Natural killer cell treated with Interleukin-12 subunit alpha and Interleukin-12 subunit beta and Interleukin-15 and Interleukin-18, amount 100 ng/mL, for 72 hours (primary cell): ENCODE data around the gene UMODL1. TPM values are rescaled to one million over a fixed set of nuclear protein-coding genes. Genes with fewer than 3 reads are reported as not detected.
"Not testable (repeated sequence)": the region's sequence is repeated elsewhere in the genome, so short reads cannot be mapped to it uniquely, and the experiment has no call there.

Experiments
- ATAC-seq, 2 donors: fragments of 150-1000 bp; cut with Tn5 transposase in 1 of 2; sonication (Bioruptor Pico), chemical (Tn5 transposase) in 1 of 2; 2 replicates each; pipeline ENCODE4 v1.10.0; 2021
- DNase-seq: peaks from one replicate; pipeline ENCODE4 v3.0.0; 2022; ENCODE audit warnings: low spot score
- H3K27ac Mint-ChIP-seq, 2 donors: 1 replicate in 1 of 2; 2 replicates in 1 of 2; pipeline ENCODE4 v1.8.0; 2022; ENCODE audit warnings: mixed read lengths in 2 of 2, mild to moderate bottlenecking in 1 of 2, moderate library complexity in 1 of 2
- H3K27me3 Mint-ChIP-seq, 2 donors: 1 replicate in 1 of 2; 2 replicates in 1 of 2; pipeline ENCODE4 v1.8.0; 2022; ENCODE audit warnings: mixed read lengths in 2 of 2
- H3K36me3 Mint-ChIP-seq: one replicate; pipeline ENCODE4 v1.8.0; 2022; ENCODE audit warnings: mixed read lengths
- H3K4me1 Mint-ChIP-seq, 2 donors: 1 replicate in 1 of 2; 2 replicates in 1 of 2; pipeline ENCODE4 v1.8.0; 2022; ENCODE audit warnings: low read depth in 2 of 2, mixed read lengths in 2 of 2, mild to moderate bottlenecking in 1 of 2
- H3K4me3 Mint-ChIP-seq: one replicate; pipeline ENCODE4 v1.8.0; 2022; ENCODE audit warnings: mixed read lengths
- H3K9me3 Mint-ChIP-seq: 2 replicates; pipeline ENCODE4 v1.8.0; 2022; ENCODE audit warnings: mixed read lengths
- total RNA-seq, 2 donors: library from RNA; stranded (reverse); gene quantifications; one replicate each; pipeline ENCODE4 v1.2.3, GENCODE V29; 2022

Gene UMODL1
- total RNA-seq, 2 donors from 2014 or later: not detected

DNA sequence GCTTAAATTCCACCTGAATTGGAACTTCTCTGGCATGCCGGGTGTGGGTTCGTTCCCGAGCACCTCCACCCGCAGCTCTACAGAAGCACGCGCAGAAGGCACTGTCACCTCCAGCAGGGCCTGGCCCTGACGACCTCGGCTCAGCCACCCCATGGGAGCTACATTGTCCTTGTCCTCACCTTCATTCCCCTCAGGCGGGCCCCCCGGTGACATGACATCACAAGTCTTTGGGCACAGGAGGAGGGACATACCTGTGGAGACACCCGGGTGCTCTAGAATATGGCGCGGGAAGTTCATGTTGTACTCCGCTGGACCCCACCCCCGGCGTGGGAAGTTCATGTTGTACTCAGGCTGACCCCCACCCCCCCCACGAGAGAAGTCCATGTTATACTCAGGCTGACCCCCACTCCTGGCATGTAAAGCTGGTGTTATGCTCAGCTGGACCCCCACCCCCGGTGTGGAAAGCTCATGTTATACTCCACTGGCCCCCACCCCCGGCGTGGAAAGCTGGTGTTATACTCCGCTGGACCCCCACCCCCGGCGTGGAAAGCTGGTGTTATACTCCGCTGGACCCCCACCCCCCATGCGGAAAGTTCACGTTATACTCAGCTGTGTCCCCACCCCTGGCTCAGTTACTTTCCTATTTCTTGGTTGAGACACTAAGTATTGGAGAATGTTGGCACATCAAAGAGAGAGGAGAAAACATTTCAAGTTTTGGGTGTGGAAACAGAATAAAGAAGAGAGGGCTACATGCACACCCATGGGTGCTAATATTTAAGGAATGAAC, 37.6 kb downstream of the UMODL1 start:
- ATAC-seq (no peak), DNase-seq (no peak)
- Mint-ChIP-seq H3K4me1 (no peaks in the 10 kb centered on the region), H3K4me3 (no peak overlapping the region), H3K27me3 (peaks cover 18 to 20% of the 10 kb centered on the region in 2 donors), H3K36me3 (no peaks in the 10 kb centered on the region), H3K9me3 (no peaks in the 10 kb centered on the region), H3K27ac (no peak overlapping the region)

GRCh38 chr21:42109473-42109872, 38.4 kb downstream of the UMODL1 start:
- no peak overlapping the region for H3K4me3 Mint-ChIP-seq
- no peaks in the 10 kb centered on the region for H3K36me3 Mint-ChIP-seq
- ATAC-seq (no peak), DNase-seq (no peak)
- H3K4me1 Mint-ChIP-seq: peaks cover 0 to 3% of the 10 kb centered on the region in 2 donors
- H3K27ac Mint-ChIP-seq: no peak overlapping the region
- peaks cover 23 to 25% of the 10 kb centered on the region in 2 donors for H3K27me3 Mint-ChIP-seq
- H3K9me3 Mint-ChIP-seq: no peaks in the 10 kb centered on the region

DNA sequence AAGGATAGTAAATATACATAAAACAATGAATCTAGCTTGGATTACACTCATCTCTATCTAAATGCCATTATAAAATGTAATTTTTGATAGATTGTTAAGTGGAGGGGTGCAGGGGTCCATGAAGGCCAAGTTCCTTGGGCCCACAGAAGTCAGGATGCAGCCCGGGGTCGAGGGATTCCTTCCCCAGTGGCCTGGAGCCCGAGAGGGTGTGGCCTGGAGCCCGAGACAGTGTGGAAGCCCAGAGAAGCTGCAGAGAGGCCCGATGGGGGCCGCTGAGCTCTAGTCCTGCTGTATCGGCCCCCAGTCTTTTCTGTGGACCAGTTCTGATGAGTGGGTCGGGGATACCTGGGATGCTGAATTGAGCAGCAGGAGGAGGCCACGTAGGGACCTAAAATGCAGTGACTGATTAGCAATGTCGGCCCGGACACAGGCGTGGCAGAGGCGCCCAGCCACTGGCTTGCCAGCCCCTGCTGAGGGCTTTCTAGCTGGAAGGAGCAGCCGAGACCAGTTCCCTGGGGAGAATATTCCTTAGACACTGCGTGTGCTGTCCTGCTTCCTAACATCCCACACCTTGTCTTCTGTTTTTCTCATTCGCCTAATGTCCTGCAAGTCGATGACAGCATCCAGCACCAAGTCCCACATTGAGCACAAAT, 38.9 kb downstream of the UMODL1 start:
- ATAC-seq: no peak
- H3K4me1 Mint-ChIP-seq: peaks cover 0 to 4% of the 10 kb centered on the region in 2 donors
- H3K4me3 Mint-ChIP-seq: no peak overlapping the region
- H3K27ac Mint-ChIP-seq: no peak overlapping the region
- peaks cover 27 to 28% of the 10 kb centered on the region in 2 donors for H3K27me3 Mint-ChIP-seq
- no peaks in the 10 kb centered on the region for H3K9me3 Mint-ChIP-seq
- no peaks in the 10 kb centered on the region for H3K36me3 Mint-ChIP-seq
- no peak for DNase-seq

- DNase-seq: no peak
- peaks cover 27 to 30% of the 10 kb centered on the region in 2 donors for H3K27me3 Mint-ChIP-seq
- H3K36me3 Mint-ChIP-seq: no peaks in the 10 kb centered on the region
- no peak overlapping the region for H3K27ac Mint-ChIP-seq
- no peak overlapping the region for H3K4me3 Mint-ChIP-seq
- H3K4me1 Mint-ChIP-seq: peaks cover 0 to 4% of the 10 kb centered on the region in 2 donors
- no peak for ATAC-seq
- H3K9me3 Mint-ChIP-seq: no peaks in the 10 kb centered on the region
Measured at GRCh38 chr21:42110691-42111469, 39.8 kb downstream of the UMODL1 start.

- Mint-ChIP-seq H3K4me3 (no peak overlapping the region), H3K36me3 (no peaks in the 10 kb centered on the region), H3K27ac (no peak overlapping the region), H3K27me3 (peaks cover 29 to 30% of the 10 kb centered on the region in 2 donors), H3K4me1 (peaks cover 0 to 4% of the 10 kb centered on the region in 2 donors), H3K9me3 (no peaks in the 10 kb centered on the region)
- DNase-seq: no peak
- no peak for ATAC-seq
Measured at GRCh38 chr21:42111470-42111743, 40.3 kb downstream of the UMODL1 start.

DNA sequence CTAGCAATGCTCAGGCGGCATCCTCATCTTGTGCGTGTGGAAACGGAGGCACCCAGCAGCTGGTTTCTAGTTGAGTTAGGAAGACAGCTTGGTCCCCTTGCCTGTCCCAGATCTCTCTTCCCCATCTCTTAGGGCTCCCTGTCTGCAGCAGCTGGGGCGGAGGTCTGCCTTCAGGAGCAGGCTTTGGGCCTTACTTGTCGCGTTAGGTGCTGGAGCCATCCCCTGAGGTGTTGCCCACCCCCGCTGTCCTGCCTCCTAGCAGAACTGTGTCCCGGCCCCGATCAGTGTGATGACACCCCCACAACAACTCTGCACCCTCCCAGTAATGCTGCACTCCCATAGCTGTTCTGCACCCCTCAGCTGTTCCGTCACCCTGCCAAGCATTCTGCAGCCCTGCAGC, 40.7 kb downstream of the UMODL1 start:
- no peak for ATAC-seq

DNA sequence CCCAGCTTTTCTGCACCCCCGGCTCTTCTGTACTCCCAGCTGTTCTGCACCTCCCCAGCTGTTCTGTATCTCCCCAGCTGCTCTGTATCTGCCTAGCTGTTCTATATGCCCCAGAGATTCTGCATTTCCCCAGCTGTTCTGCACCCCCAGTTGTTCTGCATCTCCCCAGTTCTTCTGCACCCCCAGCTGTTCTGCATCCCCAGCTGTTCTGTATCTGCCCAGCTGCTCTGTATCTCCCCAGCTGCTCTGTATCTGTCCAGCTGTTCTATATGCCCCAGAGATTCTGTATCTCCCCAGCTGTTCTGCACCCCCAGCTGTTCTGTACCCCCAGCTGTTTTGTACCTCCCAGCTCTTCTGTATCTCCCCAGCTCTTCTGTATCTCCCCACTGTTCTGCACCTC, 41.1 kb downstream of the UMODL1 start:
- Mint-ChIP-seq H3K27me3 (peaks cover 29 to 31% of the 10 kb centered on the region in 2 donors), H3K4me3 (no peak overlapping the region), H3K4me1 (peaks cover 2 to 6% of the 10 kb centered on the region in 2 donors), H3K36me3 (no peaks in the 10 kb centered on the region), H3K9me3 (no peaks in the 10 kb centered on the region), H3K27ac (no peak overlapping the region)
- DNase-seq (no peak), ATAC-seq (no peak)

More for the DNA sequence above, 40.7 kb downstream of the UMODL1 start:
- Mint-ChIP-seq H3K4me3 (no peak overlapping the region), H3K36me3 (no peaks in the 10 kb centered on the region), H3K4me1 (peaks cover 0 to 4% of the 10 kb centered on the region in 2 donors), H3K9me3 (no peaks in the 10 kb centered on the region), H3K27me3 (peaks cover 28 to 31% of the 10 kb centered on the region in 2 donors), H3K27ac (no peak overlapping the region)
- no peak for DNase-seq

DNA sequence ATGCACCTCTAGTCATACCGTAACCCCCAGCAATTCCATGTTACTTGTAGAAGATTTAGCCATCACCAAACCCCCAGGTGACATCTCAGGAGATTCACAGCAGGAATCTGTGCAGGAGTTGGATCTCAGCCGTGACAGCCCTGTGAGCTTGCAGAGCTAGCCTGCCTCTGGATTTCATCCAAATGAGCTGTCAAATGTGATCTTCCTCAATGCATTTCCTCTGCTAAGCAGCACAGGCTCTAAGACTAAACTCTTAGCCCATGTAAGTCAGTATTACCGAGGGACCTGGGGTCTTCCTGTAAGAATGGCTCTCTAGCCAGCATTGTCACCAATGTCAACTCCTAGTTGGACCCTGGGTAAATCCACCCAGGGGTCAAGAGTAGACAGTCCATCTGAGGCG, 41.7 kb downstream of the UMODL1 start:
- DNase-seq (no peak), ATAC-seq (no peak)
- Mint-ChIP-seq H3K4me1 (peaks cover 8 to 12% of the 10 kb centered on the region in 2 donors), H3K9me3 (no peaks in the 10 kb centered on the region), H3K36me3 (no peaks in the 10 kb centered on the region), H3K27ac (no peak overlapping the region), H3K27me3 (peaks cover 35 to 36% of the 10 kb centered on the region in 2 donors), H3K4me3 (no peak overlapping the region)

GRCh38 chr21:42113926-42114409, 42.9 kb downstream of the UMODL1 start:
- H3K4me3 Mint-ChIP-seq: no peak overlapping the region
- no peaks in the 10 kb centered on the region for H3K9me3 Mint-ChIP-seq
- no peak for DNase-seq
- H3K27ac Mint-ChIP-seq: no peak overlapping the region
- ATAC-seq: no peak
- peaks cover 11 to 16% of the 10 kb centered on the region in 2 donors for H3K4me1 Mint-ChIP-seq
- H3K27me3 Mint-ChIP-seq: peaks cover 42 to 44% of the 10 kb centered on the region in 2 donors
- no peaks in the 10 kb centered on the region for H3K36me3 Mint-ChIP-seq

DNA sequence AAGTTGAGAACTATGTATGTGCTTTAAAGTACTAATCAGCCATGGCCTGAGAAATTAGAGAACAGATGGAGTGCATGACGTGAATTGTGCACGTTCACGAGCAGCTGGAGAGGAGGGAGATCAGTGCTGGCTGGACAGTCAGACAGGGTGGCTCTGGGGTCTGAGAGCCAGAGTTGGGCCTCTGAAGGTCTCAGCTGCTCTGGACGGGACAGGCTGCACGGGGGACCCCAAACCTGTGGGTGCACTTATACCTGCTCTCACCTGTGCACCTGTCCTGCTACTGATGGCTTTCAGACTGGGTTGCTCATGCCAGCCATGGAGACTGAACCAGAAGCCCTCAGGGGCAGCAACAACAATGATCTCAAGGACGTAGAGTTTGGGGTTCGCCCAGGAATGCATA, 43.5 kb downstream of the UMODL1 start:
- peaks cover 47 to 51% of the 10 kb centered on the region in 2 donors for H3K27me3 Mint-ChIP-seq
- no peak for DNase-seq
- H3K36me3 Mint-ChIP-seq: no peaks in the 10 kb centered on the region

DNA sequence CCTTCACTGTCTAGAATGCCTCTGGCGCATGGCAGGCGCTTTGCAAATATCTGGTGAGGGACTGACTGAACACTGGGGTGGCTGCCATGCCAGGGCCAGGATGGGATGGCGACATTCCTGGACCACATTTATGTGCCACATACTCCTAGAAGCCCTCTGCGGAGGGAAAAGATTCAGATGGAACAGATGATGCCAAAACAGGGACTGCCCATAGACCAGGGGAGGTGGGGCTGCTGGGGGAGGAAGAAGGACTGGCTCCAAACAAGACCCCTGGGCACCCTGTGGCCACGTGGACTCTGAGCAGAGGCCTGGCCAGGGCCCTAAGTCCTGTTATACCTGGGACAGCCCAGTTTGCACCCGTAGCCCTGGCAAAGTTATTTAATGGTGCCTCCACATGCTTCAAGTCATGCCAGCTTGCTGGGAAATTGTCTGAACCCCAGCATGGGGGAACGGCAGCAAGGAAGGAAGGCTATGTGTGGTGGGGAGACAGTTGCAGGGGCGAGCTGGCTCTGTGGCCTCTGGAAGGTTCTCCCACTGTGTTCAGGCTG, 44.1 kb downstream of the UMODL1 start:
- Mint-ChIP-seq H3K4me3 (no peak overlapping the region), H3K9me3 (no peaks in the 10 kb centered on the region), H3K4me1 (peaks cover 11 to 21% of the 10 kb centered on the region in 2 donors), H3K27ac (no peak overlapping the region), H3K27me3 (peaks cover 49 to 57% of the 10 kb centered on the region in 2 donors), H3K36me3 (no peaks in the 10 kb centered on the region)
- ATAC-seq (no peak), DNase-seq (no peak)

More for the DNA sequence above, 43.5 kb downstream of the UMODL1 start:
- Mint-ChIP-seq H3K4me1 (peaks cover 11 to 21% of the 10 kb centered on the region in 2 donors), H3K9me3 (no peaks in the 10 kb centered on the region), H3K27ac (no peak overlapping the region), H3K4me3 (no peak overlapping the region)
- ATAC-seq: no peak

DNA sequence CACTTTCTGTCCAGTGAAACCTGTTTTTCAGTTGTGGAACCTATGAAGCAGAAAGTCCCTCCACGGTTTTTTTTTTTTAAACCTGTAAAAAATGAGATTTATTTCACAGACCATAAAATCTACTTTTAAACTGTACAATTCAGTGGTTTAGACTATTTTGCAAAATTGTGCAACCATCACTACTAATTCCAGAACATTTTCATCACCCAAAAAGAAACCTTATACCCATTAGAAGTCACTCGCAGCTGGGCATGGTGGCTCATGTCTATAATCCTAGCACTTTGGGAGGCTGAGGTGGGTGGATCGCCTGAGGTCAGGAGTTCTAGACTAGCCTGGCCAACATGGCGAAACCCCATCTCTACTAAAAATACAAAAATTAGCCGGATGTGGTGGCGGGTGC, 45.4 kb downstream of the UMODL1 start:
- H3K36me3 Mint-ChIP-seq, H3K27ac Mint-ChIP-seq, ATAC-seq, H3K4me3 Mint-ChIP-seq, DNase-seq, H3K9me3 Mint-ChIP-seq: not testable (repeated sequence)
- H3K4me1 Mint-ChIP-seq: peaks cover 11 to 21% of the 10 kb centered on the region in 2 donors
- H3K27me3 Mint-ChIP-seq: peaks cover 58 to 69% of the 10 kb centered on the region in 2 donors

DNA sequence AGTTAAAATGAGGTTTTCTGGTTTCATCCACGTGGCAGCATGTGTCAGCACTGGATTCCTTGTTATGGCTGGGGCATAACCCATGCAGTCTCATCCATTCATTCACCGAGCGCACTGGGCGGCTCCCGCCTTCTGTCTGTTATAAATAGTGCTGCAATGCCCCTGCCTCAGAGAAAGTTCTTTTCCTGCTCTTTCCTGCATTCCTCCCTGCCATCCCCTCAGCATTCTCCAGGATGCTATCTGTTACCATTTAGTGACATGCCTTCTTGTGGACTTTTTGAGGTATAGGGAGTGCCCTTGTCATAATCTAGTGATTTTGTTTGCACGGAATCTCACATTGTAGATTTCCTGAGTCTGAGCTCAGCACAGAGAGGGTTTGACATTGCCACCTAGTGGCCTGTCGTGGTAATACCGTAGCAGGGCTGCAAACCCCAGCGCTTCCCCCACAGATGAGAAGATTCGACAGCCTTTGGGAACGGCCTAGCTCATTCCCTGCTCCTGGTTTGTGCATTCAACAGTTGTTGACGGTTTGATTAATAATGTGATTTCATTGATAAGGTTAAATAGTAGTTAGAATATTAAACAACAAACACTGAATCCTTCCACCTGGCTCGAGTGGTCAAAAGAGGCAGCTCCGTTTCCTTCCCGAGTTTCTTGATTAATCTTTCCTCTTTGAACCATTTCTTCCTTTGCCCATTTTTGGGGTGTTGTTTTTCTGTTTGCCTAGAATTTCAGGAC, 46.3 kb downstream of the UMODL1 start:
- H3K36me3 Mint-ChIP-seq: no peaks in the 10 kb centered on the region
- peaks cover 11 to 21% of the 10 kb centered on the region in 2 donors for H3K4me1 Mint-ChIP-seq
- peak; percentile 64 to 76 for ATAC-seq
- no peak overlapping the region for H3K4me3 Mint-ChIP-seq
- H3K9me3 Mint-ChIP-seq: no peaks in the 10 kb centered on the region
- H3K27me3 Mint-ChIP-seq: peaks cover 59 to 68% of the 10 kb centered on the region in 2 donors
- no peak for DNase-seq
- no peak overlapping the region for H3K27ac Mint-ChIP-seq
